ENCODE measurements around the gene SENP5.
"Not testable (repeated sequence)": the region's sequence is repeated elsewhere in the genome, so short reads cannot be mapped to it uniquely, and the experiment has no call there.

Gene SENP5

GRCh38 chr3:196938576-196938975, 70.9 kb downstream of the SENP5 start:
- TF ChIP-seq CTCF (IDR thresholded peaks at IDR 0.05; ENCODE audit: extremely low read depth, missing control alignments), result no peak
- DNase-seq (ENCODE audit: low spot score), result no peak

GRCh38 chr3:196941729-196942225, 74.1 kb downstream of the SENP5 start:
- no peak for TF ChIP-seq CTCF (IDR thresholded peaks at IDR 0.05; ENCODE audit: extremely low read depth, missing control alignments)
- peak; percentile 68 for DNase-seq (ENCODE audit: low spot score)

GRCh38 chr3:196942226-196942914, 74.7 kb downstream of the SENP5 start, which contains the start of gene NCBP2:
TSS of gene NCBP2 (minus strand) at chr3:196942528. CDS start at chr3:196942503, 25 bp downstream.
- DNase-seq (ENCODE audit: low spot score), result peak; percentile 96
- TF ChIP-seq CTCF (IDR thresholded peaks at IDR 0.05; ENCODE audit: extremely low read depth, missing control alignments), result peak; percentile 65

GRCh38 chr3:196942915-196943277, 75.2 kb downstream of the SENP5 start:
- no peak for TF ChIP-seq CTCF (IDR thresholded peaks at IDR 0.05; ENCODE audit: extremely low read depth, missing control alignments)
- DNase-seq (ENCODE audit: low spot score), result no peak

- DNase-seq (ENCODE audit: low spot score), result not testable (repeated sequence)
Measured at GRCh38 chr3:196944037-196944790, 76.5 kb downstream of the SENP5 start.

- DNase-seq (ENCODE audit: low spot score), result no peak
Measured at GRCh38 chr3:196947136-196947859, 79.6 kb downstream of the SENP5 start.

More at GRCh38 chr3:196947136-196947859, 79.6 kb downstream of the SENP5 start:
- TF ChIP-seq CTCF (IDR thresholded peaks at IDR 0.05; ENCODE audit: extremely low read depth, missing control alignments), result no peak

All from GM20000 (cell line).